ENCODE results near the gene CDH13. TPM values are rescaled to one million over a fixed set of nuclear protein-coding genes. Genes with fewer than 3 reads are reported as not detected.

The CDH13 gene
- polyA plus RNA-seq, 1 experiment = 113 TPM

GRCh38 chr16:83831456-83831987 lies 1204.8 kb downstream of the CDH13 start:
- ChIA-PET POLR2A (no interaction called here), CTCF (interaction anchor here (0.6 kb wide), 1 partner anchor 279 kb away, joined by 3 read pairs; no protein-coding TSS in a partner anchor)
- no peak for DNase-seq (ENCODE audit: low read depth)
- TF ChIP-seq CTCF (IDR thresholded peaks at IDR 0.05; ENCODE audit: insufficient read depth, low read depth, low read length) = no peak
- no peak overlapping the region for H3K4me3 ChIP-seq (ENCODE audit: low read depth, low read length)
- peaks cover 1% of the 10 kb centered on the region; the same call in 1 of the 2 replicates for H3K27me3 ChIP-seq (ENCODE audit: control insufficient read depth, insufficient read depth, low read length)
- H3K36me3 ChIP-seq (ENCODE audit: control insufficient read depth, insufficient read depth, low read length) = no peaks in the 10 kb centered on the region

DNA sequence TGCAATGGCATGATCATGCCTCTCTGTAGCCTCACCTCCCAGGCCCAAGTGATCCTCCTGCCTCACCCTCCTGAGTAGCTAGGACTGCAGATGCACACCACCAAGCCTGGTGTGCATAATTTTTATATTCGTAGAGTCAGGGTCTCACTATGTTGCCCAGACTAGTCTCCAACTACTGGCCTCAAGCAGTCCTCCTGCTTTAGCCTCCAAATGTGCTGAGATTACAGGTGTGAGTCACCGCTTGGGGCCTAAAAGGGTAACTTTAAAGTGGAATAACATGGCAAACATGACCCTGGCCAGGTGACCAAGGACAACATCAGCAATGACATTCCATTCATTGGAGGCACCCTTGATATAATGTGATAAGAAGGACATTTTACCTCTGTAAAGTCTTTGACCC lies 1207.2 kb downstream of the CDH13 start:
- peaks cover 1% of the 10 kb centered on the region; the same call in 1 of the 2 replicates for H3K27me3 ChIP-seq (ENCODE audit: control insufficient read depth, insufficient read depth, low read length)
- no peaks in the 10 kb centered on the region for H3K36me3 ChIP-seq (ENCODE audit: control insufficient read depth, insufficient read depth, low read length)
- POLR2A ChIA-PET = no interaction called here
- no peak overlapping the region for H3K4me3 ChIP-seq (ENCODE audit: low read depth, low read length)
- DNase-seq (ENCODE audit: low read depth) = no peak
- CTCF ChIA-PET = interaction anchor here (1.0 kb wide), 1 partner anchor 9 kb away, joined by 3 read pairs; no protein-coding TSS in a partner anchor
- no peak for TF ChIP-seq CTCF (IDR thresholded peaks at IDR 0.05; ENCODE audit: insufficient read depth, low read depth, low read length)

GRCh38 chr16:83835586-83836566 lies 1209.1 kb downstream of the CDH13 start:
- POLR2A ChIA-PET = no interaction called here
- TF ChIP-seq CTCF (IDR thresholded peaks at IDR 0.05; ENCODE audit: insufficient read depth, low read depth, low read length) = no peak
- DNase-seq (ENCODE audit: low read depth) = peak; percentile 13
- CTCF ChIA-PET = interaction anchor here (0.6 to 1.2 kb wide), 2 partner anchors 9 to 658 kb away, joined by 3 to 4 read pairs; no protein-coding TSS in a partner anchor
- Histone ChIP-seq H3K4me3 (ENCODE audit: low read depth, low read length) (no peak overlapping the region), H3K36me3 (ENCODE audit: control insufficient read depth, insufficient read depth, low read length) (no peaks in the 10 kb centered on the region), H3K27me3 (ENCODE audit: control insufficient read depth, insufficient read depth, low read length) (peaks cover 1% of the 10 kb centered on the region)

- Histone ChIP-seq H3K4me3 (ENCODE audit: low read depth, low read length) (no peak overlapping the region), H3K27me3 (ENCODE audit: control insufficient read depth, insufficient read depth, low read length) (no peaks in the 10 kb centered on the region; the same call in 1 of the 2 replicates), H3K36me3 (ENCODE audit: control insufficient read depth, insufficient read depth, low read length) (no peaks in the 10 kb centered on the region)
- POLR2A ChIA-PET = no interaction called here
- CTCF ChIA-PET = no interaction called here
- no peak for TF ChIP-seq CTCF (IDR thresholded peaks at IDR 0.05; ENCODE audit: insufficient read depth, low read depth, low read length)
- no peak for DNase-seq (ENCODE audit: low read depth)
These were observed 1210.8 kb downstream of the CDH13 start for GRCh38 chr16:83837566-83837965.

DNA sequence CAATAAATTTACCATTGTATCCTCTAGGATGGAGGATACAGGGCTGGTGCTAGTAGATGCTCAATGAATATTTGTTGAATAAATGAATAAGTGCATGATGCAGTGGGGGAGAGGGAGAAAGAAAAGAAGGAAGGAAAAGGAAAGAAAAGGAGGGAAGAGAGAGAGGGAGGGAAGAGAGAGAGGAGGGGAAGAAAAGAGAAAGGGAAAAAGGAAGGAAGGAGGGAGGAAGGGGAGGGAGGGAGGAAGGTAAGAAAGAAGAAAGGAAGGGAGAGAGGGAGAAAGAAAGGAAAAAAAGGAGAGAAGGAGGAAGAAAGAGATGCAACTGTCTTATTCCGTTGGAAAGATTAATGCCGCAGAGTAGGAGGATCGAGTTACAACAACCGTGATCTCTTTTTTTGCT lies 1211.4 kb downstream of the CDH13 start:
- ChIA-PET CTCF (no interaction called here), POLR2A (no interaction called here)
- H3K36me3 ChIP-seq (ENCODE audit: control insufficient read depth, insufficient read depth, low read length) = no peaks in the 10 kb centered on the region
- no peak overlapping the region for H3K4me3 ChIP-seq (ENCODE audit: low read depth, low read length)
- no peaks in the 10 kb centered on the region; the same call in 1 of the 2 replicates for H3K27me3 ChIP-seq (ENCODE audit: control insufficient read depth, insufficient read depth, low read length)
- TF ChIP-seq CTCF (IDR thresholded peaks at IDR 0.05; ENCODE audit: insufficient read depth, low read depth, low read length) = no peak
- DNase-seq (ENCODE audit: low read depth) = no peak
